Right lobe of liver (tissue), 6 donors: ENCODE measurements around the gene CAPN13. TPM values are rescaled to one million over a fixed set of nuclear protein-coding genes. Genes with fewer than 3 reads are reported as not detected.
"Not testable (repeated sequence)": the region's sequence is repeated elsewhere in the genome, so short reads cannot be mapped to it uniquely, and the experiment has no call there.

Experiments
- ATAC-seq, 4 donors: fragments of 200-7000 bp; cut with Tn5 transposase; one replicate each; pipeline ENCODE4 v1.9.1; 2020; ENCODE audit warnings: mild to moderate bottlenecking in 4 of 4, moderate library complexity in 4 of 4
- DNase-seq, 3 donors: peaks; one replicate each; pipeline ENCODE4 v3.0.0-alpha.2; 2020
- H3K27ac ChIP-seq, 3 donors: fragments of 200-600 bp; one replicate each; pipeline ENCODE4 v1.8.0; 2022
- H3K27me3 ChIP-seq, 2 donors: fragments of 200-600 bp; one replicate each; pipeline ENCODE4 v1.8.0; 2022
- H3K36me3 ChIP-seq, 4 donors: fragments of 200-600 bp; sonication (generic) in 1 of 4; one replicate each; pipeline versions ENCODE4 v1.5.1 to v1.8.0; 2017 to 2022; ENCODE audit warnings: control low read depth in 1 of 4
- H3K4me1 ChIP-seq, 4 donors: fragments of 200-600 bp; sonication (generic) in 1 of 4; one replicate each; pipeline versions ENCODE4 v1.5.1 to v1.8.0; 2017 to 2022; ENCODE audit warnings: control low read depth in 1 of 4
- H3K4me3 ChIP-seq, 3 donors: fragments of 200-600 bp; one replicate each; pipeline ENCODE4 v1.8.0; 2022
- H3K9me3 ChIP-seq, 4 donors: fragments of 200-600 bp; sonication (generic) in 1 of 4; one replicate each; pipeline versions ENCODE4 v1.5.1 to v1.8.0; 2017 to 2022; ENCODE audit warnings: control low read depth in 1 of 4
- CTCF ChIP-seq, 4 donors: fragments of 200-600 bp in 3 of 4; fragments of 450-650 bp in 1 of 4; IDR thresholded peaks; one replicate each; pipeline versions ENCODE4 v1.5.1 to v1.8.0; 2016 to 2022; ENCODE audit warnings: antibody characterized with exemption in 4 of 4, mild to moderate bottlenecking in 2 of 4
- POLR2A ChIP-seq: fragments of 450-650 bp; IDR thresholded peaks from one replicate; pipeline ENCODE4 v1.6.1; 2017; ENCODE audit warnings: antibody characterized with exemption, mild to moderate bottlenecking
- WGBS: methylation state at CpG from one replicate; pipeline ENCODE4 v1.1.6; 2018; ENCODE audit warnings: low coverage, low lambda C conversion rate; ENCODE audit not compliant: insufficient coverage; ENCODE audit errors: missing lambda C conversion rate; 5-methylcytosine and 5-hydroxymethylcytosine counted together
- intact Hi-C, 2 donors: fragments of 100-400 bp; cut with DNase I; formaldehyde crosslinking; loops; one replicate each; pipeline versions ENCODE4 v1.11.2 to v1.14.1; 2022
- total RNA-seq, 6 experiments: library from RNA; depleted of rRNA in 2 of 6; stranded (reverse); fragments of >200 nt in 2 of 6; fragmentation: NEBNext Ultra II Directional in 3 of 6; extraction: Animal tissue kit (Norgen Biotek cat#: 25700) in 3 of 6; gene quantifications; one replicate each; pipeline versions ENCODE4 v1.1.0 to v1.2.4, GENCODE V29; 2016 to 2023
- donor health status: DM: no; HTN: yes; CAD: no.
- donor health status: DM: no; HTN: no; CAD: no.
- donor health status: DM: no; HTN: no; CAD: no.
- donor health status: DM: no; HTN: yes; CAD: no.
- donor health status: DM: no; HTN: yes; CAD: no.

CAPN13 gene
- total RNA-seq, 6 experiments from 2014 or later: 0.09 to 3.8 (median 1.00) TPM; not detected in 2

GRCh38 chr2:30702694-30703093 lies 104.6 kb downstream of the CAPN13 start:
- no peaks in the 10 kb centered on the region for H3K27me3 ChIP-seq
- ATAC-seq: no peak
- peaks cover 0 to 2% (median 0%) of the 10 kb centered on the region in 4 donors for H3K9me3 ChIP-seq
- intact Hi-C loops: no loop called here
- TF ChIP-seq POLR2A (no peak), CTCF (IDR thresholded peaks at IDR 0.05) (no peak)
- no peaks in the 10 kb centered on the region for H3K4me1 ChIP-seq
- H3K27ac ChIP-seq: no peak overlapping the region
- peak in 1 of 3 donors; percentile 19 for DNase-seq
- no peaks in the 10 kb centered on the region for H3K36me3 ChIP-seq
- no peak overlapping the region for H3K4me3 ChIP-seq
- 76% methylated on average over 1 of the region's 1 CpG for WGBS

- intact Hi-C loops: no loop called here
- peaks cover 0 to 2% (median 0%) of the 10 kb centered on the region in 4 donors for H3K9me3 ChIP-seq
- H3K36me3 ChIP-seq: no peaks in the 10 kb centered on the region
- ATAC-seq (no peak), DNase-seq (no peak)
- no peaks in the 10 kb centered on the region for H3K4me1 ChIP-seq
- no peak overlapping the region for H3K4me3 ChIP-seq
- no peak overlapping the region for H3K27ac ChIP-seq
- no peaks in the 10 kb centered on the region for H3K27me3 ChIP-seq
- TF ChIP-seq CTCF (IDR thresholded peaks at IDR 0.05) (no peak), POLR2A (no peak)
- 34% methylated on average over 2 of the region's 2 CpGs for WGBS
These were observed 105.5 kb downstream of the CAPN13 start for GRCh38 chr2:30701782-30702181.

GRCh38 chr2:30697242-30698103 lies 109.8 kb downstream of the CAPN13 start:
- H3K27ac ChIP-seq, H3K4me3 ChIP-seq, ATAC-seq, intact Hi-C loops, H3K27me3 ChIP-seq, H3K9me3 ChIP-seq, H3K4me1 ChIP-seq, H3K36me3 ChIP-seq: not testable (repeated sequence)
- 71% methylated on average over 10 of the region's 18 CpGs for WGBS
- peak in 1 of 3 donors; percentile 18 for DNase-seq

GRCh38 chr2:30695749-30696148 lies 111.5 kb downstream of the CAPN13 start:
- Histone ChIP-seq H3K9me3 (no peaks in the 10 kb centered on the region), H3K4me3 (no peak overlapping the region), H3K27ac (no peak overlapping the region), H3K27me3 (no peaks in the 10 kb centered on the region), H3K36me3 (no peaks in the 10 kb centered on the region), H3K4me1 (no peaks in the 10 kb centered on the region)
- TF ChIP-seq POLR2A: no peak
- TF ChIP-seq CTCF (IDR thresholded peaks at IDR 0.05): no peak
- DNase-seq (no peak), ATAC-seq (no peak)
- intact Hi-C loops: no loop called here
- 74% methylated on average over 3 of the region's 4 CpGs for WGBS

GRCh38 chr2:30694286-30695055 lies 112.8 kb downstream of the CAPN13 start:
- 54% methylated on average over 7 of the region's 8 CpGs for WGBS
- no peaks in the 10 kb centered on the region for H3K27me3 ChIP-seq
- intact Hi-C loops: no loop called here
- no peak overlapping the region for H3K4me3 ChIP-seq
- H3K9me3 ChIP-seq: no peaks in the 10 kb centered on the region
- no peaks in the 10 kb centered on the region for H3K4me1 ChIP-seq
- ATAC-seq: peak in 1 of 4 donors; percentile 25
- no peak overlapping the region for H3K27ac ChIP-seq
- TF ChIP-seq CTCF (IDR thresholded peaks at IDR 0.05) (no peak), POLR2A (no peak)
- no peaks in the 10 kb centered on the region for H3K36me3 ChIP-seq
- peak in 1 of 3 donors; percentile 15 for DNase-seq
